ENCODE measurements around the gene DHRS7. TPM values are rescaled to one million over a fixed set of nuclear protein-coding genes. Genes with fewer than 3 reads are reported as not detected.
A peak's percentile ranks its signal among the peaks of the same experiment; 100 is the strongest.

The DHRS7 gene
- polyA plus RNA-seq, 1 donor (not counting 4 experiments of a cell fraction or from before 2014, with no cell fraction given), result 79.2 TPM

DNA sequence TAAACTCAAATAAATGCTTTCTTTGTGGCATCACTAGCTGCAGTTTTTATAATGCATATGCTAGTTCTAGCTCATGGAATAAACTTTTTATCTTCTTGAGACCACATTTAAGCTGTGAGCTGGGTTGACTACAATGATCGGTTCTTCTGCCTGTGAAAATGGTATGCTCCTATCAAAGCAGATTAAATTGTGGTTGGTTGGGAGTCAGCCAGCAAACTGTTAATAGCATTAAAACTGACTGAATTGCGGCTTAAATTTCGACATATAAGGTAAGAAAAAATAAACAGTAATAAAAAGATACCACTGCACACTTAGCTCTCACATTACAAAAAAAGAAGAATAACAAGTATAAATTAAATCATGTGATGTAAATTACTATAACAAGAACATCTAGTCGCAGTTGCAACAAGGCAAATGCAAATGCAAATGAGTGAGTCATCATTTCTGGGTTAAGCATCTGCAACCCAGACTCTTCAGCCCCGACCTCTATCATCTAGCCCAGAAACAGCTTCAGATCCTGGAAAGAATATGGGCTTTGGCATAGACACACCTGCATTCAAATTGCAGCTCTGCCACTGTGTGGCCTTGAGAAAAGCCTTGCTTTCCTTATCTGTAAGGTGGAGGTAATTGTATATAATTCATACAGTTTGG, 19.8 kb upstream of the DHRS7 start:
- TF ChIP-seq CTCF (optimal IDR thresholded peaks at IDR 0.05 in 1 of 3, IDR thresholded peaks at IDR 0.05 in 1 of 3, conservative IDR thresholded peaks at IDR 0.05 in 1 of 3; ENCODE audit: extremely low read depth in 1 of 3, insufficient read depth in 2 of 3, low read length in 3 of 3), result no peak
- no peak for TF ChIP-seq EZH2 (IDR thresholded peaks at IDR 0.05; ENCODE audit: low read length)
- Histone ChIP-seq H2AFZ (ENCODE audit: control insufficient read depth, low read length) (no peak overlapping the region), H3K79me2 (ENCODE audit: control insufficient read depth, insufficient read depth, low read length) (no peaks in the 10 kb centered on the region), H3K36me3 (ENCODE audit: control insufficient read depth in 2 of 2, extremely low read depth in 1 of 2, insufficient read depth in 2 of 2, low read length in 2 of 2) (no peaks in the 10 kb centered on the region), H3K4me2 (ENCODE audit: control insufficient read depth, extremely low read depth, insufficient read depth, low read depth, low read length) (no peak overlapping the region), H3K27me3 (ENCODE audit: control insufficient read depth, extremely low read depth, insufficient read depth, low read length) (peaks cover 2% of the 10 kb centered on the region), H3K9ac (ENCODE audit: control insufficient read depth, extremely low read depth, insufficient read depth, low read length) (no peak overlapping the region), H3K4me3 (ENCODE audit: control insufficient read depth in 2 of 3, extremely low read depth in 1 of 3, insufficient read depth in 2 of 3, low read depth in 1 of 3, low read length in 3 of 3) (no peak overlapping the region), H3K27ac (ENCODE audit: control insufficient read depth, insufficient read depth, low read length) (no peak overlapping the region), H4K20me1 (ENCODE audit: control insufficient read depth, extremely low read depth, insufficient read depth, low read length) (no peaks in the 10 kb centered on the region), H3K9me1 (ENCODE audit: control insufficient read depth, extremely low read depth, insufficient read depth, low read length) (no peaks in the 10 kb centered on the region), H3K9me3 (ENCODE audit: control insufficient read depth, low read depth, low read length) (no peaks in the 10 kb centered on the region), H3K4me1 (ENCODE audit: control insufficient read depth, extremely low read depth, insufficient read depth, low read length) (peaks cover 8% of the 10 kb centered on the region)
- dilution Hi-C loops (cut with MboI; ENCODE audit: extremely low pct_ligation_motif_present, low sequenced_read_pairs), result no loop called here
- DNase-seq (ENCODE audit: low read depth, low spot score), result no peak
- no peak for FAIRE-seq

GRCh38 chr14:60184146-60184904, 19.1 kb upstream of the DHRS7 start:
- DNase-seq (ENCODE audit: low read depth, low spot score), result no peak
- no peaks in the 10 kb centered on the region for H3K79me2 ChIP-seq (ENCODE audit: control insufficient read depth, insufficient read depth, low read length)
- H4K20me1 ChIP-seq (ENCODE audit: control insufficient read depth, extremely low read depth, insufficient read depth, low read length), result no peaks in the 10 kb centered on the region
- no peaks in the 10 kb centered on the region for H3K9me3 ChIP-seq (ENCODE audit: control insufficient read depth, low read depth, low read length)
- H3K4me3 ChIP-seq (ENCODE audit: control insufficient read depth in 2 of 3, extremely low read depth in 1 of 3, insufficient read depth in 2 of 3, low read depth in 1 of 3, low read length in 3 of 3), result peak overlapping the region in 2 of 3 experiments; percentile 56 to 57
- H3K4me1 ChIP-seq (ENCODE audit: control insufficient read depth, extremely low read depth, insufficient read depth, low read length), result peaks cover 15% of the 10 kb centered on the region
- H3K36me3 ChIP-seq (ENCODE audit: control insufficient read depth in 2 of 2, extremely low read depth in 1 of 2, insufficient read depth in 2 of 2, low read length in 2 of 2), result no peaks in the 10 kb centered on the region
- H3K27ac ChIP-seq (ENCODE audit: control insufficient read depth, insufficient read depth, low read length), result peak overlapping the region; percentile 43
- peak overlapping the region; percentile 28 for H3K9ac ChIP-seq (ENCODE audit: control insufficient read depth, extremely low read depth, insufficient read depth, low read length)
- FAIRE-seq, result no peak
- peak overlapping the region; percentile 42 for H2AFZ ChIP-seq (ENCODE audit: control insufficient read depth, low read length)
- H3K9me1 ChIP-seq (ENCODE audit: control insufficient read depth, extremely low read depth, insufficient read depth, low read length), result no peaks in the 10 kb centered on the region
- dilution Hi-C loops (cut with MboI; ENCODE audit: extremely low pct_ligation_motif_present, low sequenced_read_pairs), result no loop called here
- TF ChIP-seq CTCF (optimal IDR thresholded peaks at IDR 0.05 in 1 of 3, IDR thresholded peaks at IDR 0.05 in 1 of 3, conservative IDR thresholded peaks at IDR 0.05 in 1 of 3; ENCODE audit: extremely low read depth in 1 of 3, insufficient read depth in 2 of 3, low read length in 3 of 3) (peak in 2 of 3 experiments; percentile 35 to 58), EZH2 (IDR thresholded peaks at IDR 0.05; ENCODE audit: low read length) (no peak)
- H3K27me3 ChIP-seq (ENCODE audit: control insufficient read depth, extremely low read depth, insufficient read depth, low read length), result peaks cover 2% of the 10 kb centered on the region
- peak overlapping the region; percentile 81 for H3K4me2 ChIP-seq (ENCODE audit: control insufficient read depth, extremely low read depth, insufficient read depth, low read depth, low read length)

All from keratinocyte (primary cell).